ENCODE data around the gene PLEKHO2. TPM values are rescaled to one million over a fixed set of nuclear protein-coding genes. Genes with fewer than 3 reads are reported as not detected.
A peak's percentile ranks its signal among the peaks of the same experiment; 100 is the strongest.

Gene PLEKHO2
- total and polyA plus RNA-seq, 2 of the 13 experiments (the other 11 are each of a cell fraction or from before 2014, with no cell fraction given), result 3.8 to 4.8 TPM

- peak; percentile 25; the same call in 1 of the 2 replicates for TF ChIP-seq ZHX1 (CRISPR knock-in tag; IDR thresholded peaks at IDR 0.05; ENCODE audit: low read depth)
- no peak; the same call in 1 of the 2 replicates for TF ChIP-seq ZSCAN5A (CRISPR knock-in tag; IDR thresholded peaks at IDR 0.05; ENCODE audit: borderline replicate concordance)
- TF ChIP-seq ZNF883 (CRISPR knock-in tag; IDR thresholded peaks at IDR 0.05; ENCODE audit: not compliant biosample characterization), result peak; percentile 61
- no peak for TF ChIP-seq NFIB (CRISPR knock-in tag; IDR thresholded peaks at IDR 0.05; ENCODE audit: borderline replicate concordance)
- TF ChIP-seq NAIF1 (CRISPR knock-in tag; IDR thresholded peaks at IDR 0.05; ENCODE audit: borderline replicate concordance), result peak; percentile 92
Measured at GRCh38 chr15:64825431-64826294, 16.1 kb upstream of the PLEKHO2 start, which contains the start of gene PIF1 (continued).

GRCh38 chr15:64828985-64829384 lies 12.7 kb upstream of the PLEKHO2 start:
- POLR2A ChIA-PET, result no interaction called here
- Histone ChIP-seq H3K4me1 (ENCODE audit: insufficient read depth, low read length) (peaks cover 28% of the 10 kb centered on the region), H3K4me3 (replicated peaks in 1 of 3; ENCODE audit: insufficient read depth in 1 of 3, low read depth in 2 of 3, low read length in 3 of 3) (no peak overlapping the region), H3K27ac (ENCODE audit: extremely low read length, insufficient read depth, low read length) (no peak overlapping the region), H3K27me3 (ENCODE audit: control insufficient read depth in 1 of 2, insufficient read depth in 2 of 2, low read length in 2 of 2) (no peaks in the 10 kb centered on the region; a peak in 1 of 5 replicates), H3K9me3 (ENCODE audit: low read length) (no peaks in the 10 kb centered on the region), H3K9ac (ENCODE audit: insufficient read depth, low read depth, low read length) (no peak overlapping the region), H2AFZ (ENCODE audit: low read length) (no peak overlapping the region), H3K79me2 (ENCODE audit: insufficient read depth, low read length) (peaks cover 15% of the 10 kb centered on the region), H4K20me1 (ENCODE audit: insufficient read depth, low read length) (no peaks in the 10 kb centered on the region), H3K36me3 (replicated peaks in 1 of 2; ENCODE audit: control insufficient read depth in 1 of 2, insufficient read depth in 2 of 2, low read length in 2 of 2) (no peaks in the 10 kb centered on the region), H3K4me2 (ENCODE audit: low read depth, low read length) (no peak overlapping the region)
- WGBS (ENCODE audit: low lambda C conversion rate), result 100% methylated on average over 5 of the region's 5 CpGs
- FAIRE-seq (no peak), DNase-seq (ENCODE audit: low spot score) (no peak), ATAC-seq (no peak)
- intact Hi-C loops (cut with micrococcal nuclease; ENCODE audit: unreplicated experiment) (no loop called here), in situ Hi-C loops (cut with HindIII; ENCODE audit: extremely low pct_ligation_motif_present, low pct_unique_long_range_greater_than_20kb) (no loop called here)
- BruUV-seq (replicated peaks), result no TSS peak
- CTCF ChIA-PET (ENCODE audit: low intra/inter-chr PET ratio, low total read pairs), result no interaction called here
- TF ChIP-seq KMT2A (CRISPR knock-in tag; IDR thresholded peaks at IDR 0.05) (no peak), JARID2 (CRISPR knock-in tag; IDR thresholded peaks at IDR 0.05; ENCODE audit: insufficient replicate concordance) (no peak), MAZ (IDR thresholded peaks at IDR 0.05; ENCODE audit: borderline replicate concordance, low read depth, low read length) (no peak), MAZ (CRISPR knock-in tag; IDR thresholded peaks at IDR 0.05; ENCODE audit: low read depth) (no peak), MYNN (CRISPR knock-in tag; IDR thresholded peaks at IDR 0.05; ENCODE audit: low read depth) (no peak), U2AF2 (IDR thresholded peaks at IDR 0.05; ENCODE audit: low read depth, low read length) (no peak), MYPOP (CRISPR knock-in tag; IDR thresholded peaks at IDR 0.05) (no peak), SMAD9 (CRISPR knock-in tag; IDR thresholded peaks at IDR 0.05) (no peak), ZNF709 (CRISPR knock-in tag; IDR thresholded peaks at IDR 0.05) (no peak), TSC22D2 (CRISPR knock-in tag; IDR thresholded peaks at IDR 0.05; ENCODE audit: borderline replicate concordance) (no peak), SALL2 (CRISPR knock-in tag; IDR thresholded peaks at IDR 0.05) (no peak), ZNF468 (CRISPR knock-in tag; IDR thresholded peaks at IDR 0.05) (no peak)
